GM21737 (cell line): ENCODE data around the gene COL4A5.

Experiments
- ATAC-seq: cut with Tn5 transposase; IDR thresholded peaks from one replicate; pipeline ENCODE4 v1.9.1; 2021; ENCODE audit warnings: mild to moderate bottlenecking, moderate library complexity; ENCODE audit not compliant: unreplicated experiment

Gene COL4A5

DNA sequence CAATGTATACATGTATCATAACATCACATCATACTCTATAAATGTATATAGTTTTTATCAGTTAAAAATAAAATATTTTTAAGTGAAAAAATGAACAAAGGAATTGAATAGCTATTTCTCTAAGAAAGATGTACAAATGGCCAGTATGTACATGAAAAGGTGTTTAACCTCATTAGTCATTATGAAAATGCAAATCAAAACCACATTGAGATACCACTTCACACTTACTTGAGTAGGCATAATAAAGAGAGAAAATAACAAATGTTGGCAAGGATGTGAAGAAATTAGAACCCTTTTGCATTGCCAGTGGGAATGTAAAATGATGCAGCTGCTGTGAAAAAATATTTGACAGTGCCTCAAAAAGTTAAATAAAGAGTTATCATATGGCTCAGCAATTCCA lies 201.2 kb downstream of the COL4A5 start:
- no peak for ATAC-seq

DNA sequence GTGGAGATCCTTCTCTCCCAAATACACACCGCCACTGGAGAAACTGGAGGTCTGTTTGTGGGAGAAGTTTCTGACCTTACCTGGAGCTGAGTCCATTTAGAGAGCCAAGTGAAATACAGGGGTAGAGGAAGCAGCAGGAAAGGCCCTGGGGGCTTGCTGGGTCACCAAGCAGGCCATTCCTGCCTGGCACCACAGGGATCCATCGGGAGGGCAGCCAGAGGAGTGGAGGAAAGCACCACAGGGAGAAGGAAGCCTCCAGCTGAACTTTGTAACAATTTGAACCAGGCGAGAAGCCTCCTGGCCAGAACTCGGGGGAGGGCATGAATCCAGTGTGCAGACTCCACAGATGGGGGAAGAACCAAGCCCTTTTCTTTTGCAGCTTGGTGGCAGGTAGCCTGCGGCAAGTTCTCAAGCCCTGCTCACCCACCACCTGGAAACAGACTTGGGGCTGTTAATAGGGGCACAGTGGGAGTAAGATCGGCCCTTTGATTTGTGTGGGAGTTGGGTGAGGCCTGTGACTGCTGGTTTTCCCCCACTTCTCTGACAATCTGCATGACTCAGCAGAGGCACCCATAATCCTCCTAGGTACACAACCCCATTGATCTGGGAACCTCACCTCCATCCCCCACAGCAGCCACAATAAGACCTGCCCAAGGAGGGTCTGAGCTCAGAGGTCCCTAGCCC lies 202.1 kb downstream of the COL4A5 start:
- no peak for ATAC-seq

DNA sequence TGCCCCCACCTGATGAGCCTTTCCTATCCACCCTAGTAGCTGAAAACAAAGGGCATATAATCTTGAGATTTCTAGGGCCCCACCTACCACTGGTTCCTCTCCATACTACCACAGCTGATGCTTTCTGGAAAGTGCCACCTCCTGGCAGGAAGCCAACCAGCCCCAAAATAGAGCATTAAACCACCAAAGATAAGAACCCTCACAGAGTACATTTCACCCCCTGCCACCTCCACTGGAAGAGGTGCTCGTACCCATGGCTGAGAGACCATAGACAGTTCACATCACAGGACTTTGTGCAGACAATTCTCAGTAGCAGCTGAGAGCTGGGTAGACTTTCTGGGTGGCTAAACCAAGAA lies 202.6 kb downstream of the COL4A5 start:
- ATAC-seq, result no peak

DNA sequence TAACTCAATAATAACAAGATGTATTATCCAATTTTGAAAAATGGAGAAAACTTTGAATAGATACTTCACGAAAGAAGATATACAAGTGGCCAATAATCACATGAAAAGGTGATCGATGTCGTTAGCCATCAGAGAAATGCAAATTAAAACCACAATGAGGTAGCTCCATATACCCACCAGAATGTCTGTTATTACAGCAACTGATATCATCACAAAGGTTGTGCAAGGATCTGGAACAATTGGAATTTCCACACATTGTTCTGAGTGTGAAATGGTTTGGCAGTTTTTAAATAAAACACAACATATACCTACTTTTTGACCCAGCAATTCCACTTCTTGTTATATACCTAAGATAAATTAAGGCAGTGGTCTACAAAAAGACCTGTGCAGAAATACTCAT lies 225.1 kb downstream of the COL4A5 start:
- ATAC-seq, result no peak

DNA sequence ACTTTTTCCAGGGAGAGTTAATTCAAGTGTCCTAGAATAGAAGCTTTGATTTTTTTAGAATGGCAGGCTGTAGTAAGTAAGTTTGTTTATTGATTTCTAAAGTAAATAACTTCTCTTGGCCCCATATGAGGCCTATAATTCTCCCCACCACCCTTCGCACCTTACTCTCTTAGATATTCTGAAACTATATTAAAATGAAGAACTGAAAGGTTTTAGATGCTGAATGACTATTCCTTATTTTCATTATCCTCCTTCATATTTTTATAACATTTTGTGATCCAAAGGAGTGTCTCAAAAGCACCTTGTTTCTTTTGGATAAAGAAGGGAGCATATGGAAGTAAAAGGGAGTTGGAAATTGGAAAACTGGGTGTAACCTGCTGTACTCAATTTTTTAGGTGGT lies 226.5 kb downstream of the COL4A5 start:
- no peak for ATAC-seq

DNA sequence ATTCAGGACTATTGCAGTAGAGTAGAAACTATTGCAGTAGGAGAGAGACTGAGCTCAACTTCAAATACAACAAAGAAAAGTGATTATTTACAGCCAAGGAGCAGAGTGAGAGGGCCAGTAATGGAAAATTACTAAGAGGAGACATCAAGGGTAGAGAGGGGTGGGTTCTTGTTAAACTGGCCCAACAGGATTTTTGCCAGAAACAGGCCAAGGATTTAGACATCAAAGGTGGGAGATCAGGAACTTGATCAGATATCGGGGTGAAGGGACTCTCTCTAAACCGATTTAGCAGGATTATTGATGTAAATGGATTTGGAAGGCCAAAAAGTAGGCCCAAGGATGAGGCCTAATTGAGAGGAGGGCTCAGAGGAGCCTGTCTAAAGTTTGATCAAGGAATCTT lies 231.9 kb downstream of the COL4A5 start:
- no peak for ATAC-seq

DNA sequence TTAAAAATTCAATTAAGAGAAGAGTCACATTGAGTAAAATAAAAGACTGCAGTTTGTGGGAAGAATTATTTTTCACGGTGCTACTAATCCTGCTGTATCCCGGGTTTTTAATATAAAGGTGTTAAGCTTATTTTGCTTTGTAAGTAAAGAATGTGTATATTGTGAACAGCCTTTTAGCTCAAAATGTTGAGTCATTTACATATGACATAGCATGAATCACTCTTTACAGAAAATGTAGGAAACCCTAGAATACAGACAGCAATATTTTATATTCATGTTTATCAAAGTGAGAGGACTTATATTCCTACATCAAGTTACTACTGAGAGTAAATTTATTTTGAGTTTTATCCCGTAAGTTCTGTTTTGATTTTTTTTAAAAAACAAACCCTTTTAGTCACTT lies 257.1 kb downstream of the COL4A5 start:
- ATAC-seq, result no peak

DNA sequence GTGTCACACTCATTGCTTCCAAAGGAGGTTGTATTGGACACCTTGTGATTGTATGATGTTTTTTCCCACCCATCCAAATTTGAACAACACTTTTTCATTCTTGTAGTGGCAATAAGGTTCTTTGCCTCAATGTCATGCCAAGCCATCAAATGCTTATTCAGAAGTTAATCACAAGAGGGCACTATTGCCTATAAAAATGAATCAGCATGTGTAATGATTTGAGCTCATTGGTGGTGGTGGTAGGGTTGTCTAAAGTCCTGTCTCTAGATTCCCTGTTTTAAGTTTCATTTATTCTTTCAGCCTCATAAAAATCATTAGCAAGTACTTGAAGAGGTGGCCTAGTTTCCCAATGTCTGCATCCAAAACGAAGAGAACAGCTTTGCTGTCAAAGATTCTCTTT lies 259.7 kb downstream of the COL4A5 start:
- no peak for ATAC-seq

DNA sequence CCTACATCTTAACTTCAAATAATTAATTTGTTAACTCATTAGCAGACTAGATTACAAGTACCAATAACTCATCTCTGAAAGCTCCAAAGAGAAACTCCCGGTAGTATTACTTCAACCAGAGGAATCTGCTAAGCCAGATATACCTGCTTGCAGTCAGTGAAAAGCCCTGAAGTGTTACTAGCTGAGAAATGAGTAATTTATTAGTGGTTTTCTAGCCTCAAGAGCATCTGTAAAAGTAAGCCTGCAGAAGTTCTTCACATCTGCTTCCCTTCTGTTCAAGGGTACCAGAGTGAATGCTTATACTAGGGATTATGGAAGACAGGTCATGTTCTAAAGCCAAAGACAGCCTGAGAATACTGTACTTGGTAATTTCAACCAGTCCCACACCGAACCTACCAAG lies 262.0 kb downstream of the COL4A5 start:
- ATAC-seq, result no peak

DNA sequence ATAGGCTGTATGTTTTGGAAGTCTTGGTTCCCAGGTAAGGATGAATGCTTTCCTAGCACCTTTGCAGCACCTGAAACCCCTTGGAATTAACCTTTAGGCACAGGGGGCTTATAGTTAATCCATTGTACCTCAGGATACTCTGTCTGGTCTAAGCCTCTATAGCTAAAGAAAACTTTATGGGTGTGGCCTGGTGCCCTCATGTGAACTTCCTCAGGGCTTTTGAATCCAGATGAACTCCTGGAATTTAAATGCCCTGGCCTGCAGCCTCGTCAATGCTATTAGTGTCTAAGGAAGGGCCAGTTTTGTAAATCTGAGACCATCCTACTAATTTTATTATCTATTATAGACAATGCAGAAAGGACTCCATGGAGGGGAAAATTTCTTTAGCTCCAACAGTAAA lies 262.9 kb downstream of the COL4A5 start:
- ATAC-seq, result no peak

DNA sequence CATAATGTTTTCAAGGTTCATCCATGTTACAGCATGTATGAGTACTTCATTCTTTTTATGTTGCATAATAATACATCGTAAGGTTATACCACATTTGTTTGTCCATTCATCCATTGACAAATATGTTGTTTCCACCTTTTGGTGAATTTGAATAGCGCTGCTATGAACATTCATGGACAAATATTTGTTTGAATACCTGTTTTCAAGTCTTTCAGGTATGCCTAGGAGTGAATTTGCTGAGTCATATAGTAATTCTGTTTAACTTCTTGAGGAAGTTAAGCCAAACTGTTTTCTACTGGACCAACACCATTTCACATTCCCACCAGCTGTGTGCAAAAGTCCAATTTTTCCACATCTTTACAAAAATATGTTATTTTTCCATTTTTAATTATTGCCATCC lies 265.2 kb downstream of the COL4A5 start:
- ATAC-seq, result no peak

DNA sequence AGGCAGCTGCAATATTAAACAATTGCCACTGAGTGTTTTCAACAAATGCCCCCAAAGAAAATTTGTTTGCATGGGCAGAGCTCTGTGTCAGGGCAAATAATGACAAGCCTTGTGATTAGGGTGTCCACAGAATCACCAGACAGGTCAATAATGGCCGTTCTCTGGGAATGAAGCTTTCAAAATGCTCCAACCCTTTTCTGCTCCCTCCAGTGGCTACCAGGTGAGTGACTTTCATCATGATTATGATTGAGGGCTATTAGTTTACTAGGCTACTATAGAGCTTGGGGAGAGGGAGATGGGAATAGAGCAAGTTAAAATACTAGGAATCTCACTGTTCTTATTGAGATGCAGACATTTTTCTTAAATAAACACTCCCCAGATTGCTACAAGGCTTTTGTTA lies 273.2 kb downstream of the COL4A5 start:
- ATAC-seq, result no peak

DNA sequence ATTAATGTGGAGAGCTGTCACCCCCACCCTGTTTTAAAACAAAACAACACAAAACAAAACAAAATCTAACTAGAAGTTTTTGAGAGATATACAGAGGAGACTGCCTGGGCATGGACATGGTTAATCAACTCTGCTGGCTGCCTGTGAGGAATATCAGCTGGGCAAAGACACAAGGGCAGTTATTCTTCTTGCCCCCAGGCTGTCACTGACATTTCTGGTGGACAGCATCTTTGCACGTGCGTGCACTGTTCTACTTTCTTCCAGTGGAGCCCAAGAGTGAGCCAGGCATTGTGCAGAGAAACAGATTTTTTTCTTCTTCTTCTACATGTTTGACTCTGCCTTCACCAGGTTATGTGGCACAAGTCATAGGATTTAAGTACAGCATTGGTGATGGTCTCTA lies 282.9 kb downstream of the COL4A5 start:
- ATAC-seq, result no peak

DNA sequence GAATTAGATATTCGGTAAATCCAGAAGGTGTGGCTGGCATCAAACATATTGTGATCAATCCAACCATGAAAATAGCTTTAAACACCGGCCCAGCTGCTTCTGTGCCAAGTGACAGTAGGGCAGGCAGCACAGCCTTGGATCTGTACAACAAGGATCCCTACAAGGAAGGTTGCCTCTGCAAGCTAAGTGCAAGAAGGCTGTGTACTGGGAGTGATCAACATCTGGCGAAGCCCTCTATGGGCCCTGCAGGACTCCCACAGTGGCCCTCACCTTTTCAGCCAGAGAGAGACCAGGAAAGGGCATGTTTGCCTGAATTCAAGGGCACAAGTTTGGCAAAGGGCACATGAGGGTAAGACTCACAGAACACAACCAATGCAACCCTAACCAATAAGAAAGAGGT lies 287.1 kb downstream of the COL4A5 start:
- no peak for ATAC-seq

DNA sequence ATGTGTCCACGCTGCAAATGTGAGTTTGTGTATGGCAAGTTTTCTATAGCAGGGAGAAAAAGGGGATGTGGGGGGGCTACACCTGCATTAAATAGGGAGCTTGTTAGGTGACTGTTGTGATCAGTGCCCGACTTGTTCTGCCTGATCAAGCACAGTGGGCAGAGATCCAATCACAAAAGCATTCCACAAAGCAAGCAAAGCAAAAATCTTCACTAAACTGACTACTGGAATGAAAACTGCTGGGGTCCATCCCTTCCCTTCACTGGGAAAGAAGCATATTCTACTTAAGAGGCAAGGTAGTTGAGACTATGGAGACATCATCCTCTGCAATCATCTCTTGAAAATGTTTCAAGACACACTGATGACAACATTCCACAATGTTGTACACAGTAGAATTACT lies 291.5 kb downstream of the COL4A5 start:
- no peak for ATAC-seq

DNA sequence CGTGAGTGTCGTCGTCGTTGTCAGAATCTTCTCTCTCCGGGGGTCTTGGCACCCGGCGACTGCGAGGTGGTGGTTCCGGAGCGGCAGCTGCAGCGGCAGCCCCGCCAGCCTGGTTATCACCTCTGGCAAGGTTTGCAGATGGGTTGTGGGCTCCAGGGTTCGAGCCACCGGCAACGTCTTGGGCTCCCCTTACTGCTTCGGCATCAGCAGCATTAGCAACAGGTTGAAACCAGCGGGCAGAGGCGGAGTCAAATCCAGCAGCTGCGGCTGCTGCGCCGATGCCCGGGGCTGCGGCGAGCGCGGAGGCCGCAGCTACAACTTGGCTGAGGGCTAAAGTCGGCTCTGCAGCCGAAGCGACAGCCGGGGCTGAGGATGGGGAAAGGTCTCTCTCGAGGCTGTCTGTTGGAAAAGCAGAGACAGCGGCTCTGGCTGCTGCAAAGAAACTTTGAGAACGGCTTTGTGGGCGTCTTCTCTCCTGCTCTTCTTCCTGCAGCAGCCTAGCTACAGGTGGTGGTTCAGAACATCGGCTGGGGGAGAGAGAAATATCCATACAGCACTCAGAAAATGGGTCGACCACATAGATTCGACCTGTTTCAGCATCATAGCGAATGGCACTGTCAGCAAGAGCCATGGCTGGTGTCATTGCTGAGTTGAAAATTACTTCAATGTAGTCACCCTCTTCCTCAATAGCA lies 293.1 kb downstream of the COL4A5 start:
- ATAC-seq, result no peak

DNA sequence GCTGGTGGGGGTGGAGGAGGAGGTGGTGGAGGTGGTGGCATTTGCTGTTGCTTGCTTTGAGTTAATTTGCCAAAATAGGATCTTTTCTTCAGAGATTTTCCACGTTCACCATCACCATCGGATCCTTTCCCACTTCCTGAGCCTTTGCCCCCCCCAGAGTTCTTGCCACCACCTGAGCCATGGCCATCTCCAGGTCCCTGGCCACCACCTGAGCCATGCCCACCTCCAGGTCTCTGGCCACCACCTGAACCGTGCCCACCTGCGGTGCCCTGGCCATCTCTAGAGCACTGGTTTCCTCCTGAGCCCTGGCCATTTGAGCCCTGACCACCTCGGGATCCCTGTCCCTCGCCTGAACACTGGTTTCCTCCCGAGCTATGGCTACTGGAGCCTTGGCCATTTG lies 294.8 kb downstream of the COL4A5 start:
- ATAC-seq, result no peak

DNA sequence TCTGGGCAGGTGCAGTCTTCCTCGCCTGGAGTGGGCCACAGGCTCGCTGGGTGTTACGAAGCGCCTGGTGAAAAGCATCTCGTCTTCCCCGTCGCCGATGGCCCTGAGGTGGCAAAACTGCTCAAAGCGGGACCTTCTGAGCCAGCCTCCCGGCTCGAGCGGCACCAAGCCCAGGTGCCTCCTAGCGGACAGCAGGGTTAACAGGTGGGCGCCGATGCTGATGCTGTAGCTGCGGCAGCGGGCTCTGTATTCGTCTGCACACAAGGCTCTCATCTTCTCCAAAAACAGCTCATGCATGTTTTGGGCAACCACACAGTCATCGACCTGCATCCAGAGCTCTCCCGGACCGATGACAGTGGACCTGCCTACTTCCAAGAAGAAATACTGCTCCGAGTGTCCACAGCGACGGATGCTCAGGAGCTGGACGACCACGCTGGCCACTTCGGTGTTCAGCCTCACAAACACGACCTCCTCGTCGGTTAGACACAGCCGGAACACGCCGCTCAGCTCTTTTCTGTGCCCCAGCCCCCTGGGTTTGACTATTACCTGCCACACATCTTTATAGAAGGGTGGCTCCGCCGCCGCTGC lies 295.5 kb downstream of the COL4A5 start:
- no peak for ATAC-seq

DNA sequence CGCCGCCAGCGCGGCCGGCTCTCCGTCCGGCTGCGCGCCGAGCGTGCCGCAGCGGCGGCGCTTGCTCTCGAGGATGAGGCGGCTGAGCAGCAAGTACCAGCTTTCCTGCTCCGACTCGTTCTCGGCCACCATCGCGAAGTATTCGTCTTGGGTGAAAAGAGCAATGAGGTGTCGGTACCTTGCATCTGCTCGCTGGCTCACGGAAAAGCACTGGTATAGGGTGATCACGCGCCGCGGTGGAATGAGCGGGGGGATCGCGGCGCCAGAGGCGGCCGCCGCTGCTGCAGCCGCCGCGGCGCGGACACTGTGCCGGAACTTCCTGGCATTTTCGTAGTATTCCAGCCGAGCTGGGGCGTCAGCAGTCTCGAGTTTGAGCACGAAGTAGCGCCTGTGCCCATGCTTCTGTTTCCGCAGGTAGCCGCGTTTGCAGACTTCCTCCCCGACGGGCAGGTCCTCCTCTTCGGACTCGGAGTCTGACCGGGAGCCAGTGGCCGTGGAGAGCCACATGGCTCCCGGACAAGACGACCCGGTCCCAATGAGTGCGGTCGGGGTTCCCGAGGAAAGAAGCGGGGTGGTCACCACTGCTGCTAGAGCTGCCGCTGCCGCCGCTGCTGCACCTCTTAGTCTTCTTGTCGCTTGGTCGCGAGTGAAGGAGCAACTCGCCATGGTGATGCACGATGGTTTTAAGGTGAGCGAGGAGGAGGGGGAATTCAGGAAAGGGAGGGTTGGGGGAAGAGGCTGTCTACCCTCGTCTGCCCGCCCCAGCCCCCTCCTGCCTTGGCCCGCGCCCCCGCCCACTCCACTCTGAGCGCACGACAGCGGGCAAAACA lies 296.3 kb downstream of the COL4A5 start:
- ATAC-seq, result no peak

DNA sequence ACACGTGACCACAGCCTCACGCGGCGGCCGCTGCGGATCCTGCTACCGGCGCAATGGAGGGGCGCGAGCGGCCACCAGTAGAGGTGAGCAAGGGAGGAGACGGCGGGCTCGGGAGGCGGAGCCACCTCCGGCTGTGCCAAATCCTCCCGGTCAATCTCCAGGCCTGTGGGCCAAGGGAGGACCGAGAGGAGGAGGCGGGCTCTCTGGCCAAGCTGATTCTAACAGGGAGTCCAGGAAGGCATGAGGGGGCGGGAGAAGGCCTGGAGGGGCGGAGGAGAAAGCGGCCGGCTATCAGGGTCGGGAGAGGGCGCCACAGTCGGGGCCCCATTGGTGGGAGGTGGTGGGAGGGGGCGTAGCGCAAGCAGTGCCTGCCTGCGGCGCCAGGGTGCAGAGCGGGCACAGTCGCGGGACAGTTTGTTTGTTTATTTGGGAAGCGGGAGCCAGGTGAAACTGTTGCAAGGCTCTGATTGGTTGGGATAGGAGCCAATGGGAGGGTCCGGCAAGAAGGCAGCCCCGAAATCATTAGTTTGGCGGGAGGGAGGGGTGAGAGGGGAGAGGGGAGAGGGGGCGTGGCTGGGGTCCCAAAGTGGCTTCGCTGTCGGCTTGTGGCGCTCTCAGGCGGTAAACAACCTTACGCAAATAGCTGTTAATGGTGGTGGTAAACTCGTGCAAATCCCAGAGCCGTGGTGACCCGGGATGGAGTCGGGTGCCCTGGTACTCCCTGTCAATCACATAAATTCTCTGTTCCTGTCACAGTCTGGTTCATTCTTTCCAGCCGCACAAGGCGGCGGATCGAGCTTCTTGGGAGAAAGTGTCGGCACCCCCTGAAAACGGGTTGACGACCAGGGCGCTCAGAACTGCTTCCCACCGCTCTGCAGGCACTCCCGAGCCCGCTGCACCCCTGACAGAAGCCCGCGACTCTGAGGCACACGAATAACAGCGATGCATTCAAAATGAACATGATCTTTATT lies 297.2 kb downstream of the COL4A5 start, which contains the start of gene IRS4:
Gene IRS4 (minus strand): TSS at position 55 of the 971 bp plus-strand sequence.
- no peak for ATAC-seq
